ENCODE results near the gene ADD2.
"Not testable (repeated sequence)": the region's sequence is repeated elsewhere in the genome, so short reads cannot be mapped to it uniquely, and the experiment has no call there.

The ADD2 gene

GRCh38 chr2:70664525-70664924, 103.5 kb downstream of the ADD2 start:
- no peak for DNase-seq

GRCh38 chr2:70663411-70663810, 104.6 kb downstream of the ADD2 start:
- DNase-seq = no peak

- DNase-seq = no peak
Measured at GRCh38 chr2:70659551-70659950, 108.4 kb downstream of the ADD2 start.

- no peak for DNase-seq
Measured at GRCh38 chr2:70658476-70658875, 109.5 kb downstream of the ADD2 start.

- DNase-seq = no peak
Measured at GRCh38 chr2:70657246-70657645, 110.8 kb downstream of the ADD2 start.

GRCh38 chr2:70656421-70657010, 111.5 kb downstream of the ADD2 start:
- DNase-seq = no peak

- no peak for DNase-seq
Measured at GRCh38 chr2:70655786-70656185, 112.2 kb downstream of the ADD2 start.

- not testable (repeated sequence) for DNase-seq
Measured at GRCh38 chr2:70655211-70655610, 112.8 kb downstream of the ADD2 start.

- no peak for DNase-seq
Measured at GRCh38 chr2:70651727-70652126, 116.3 kb downstream of the ADD2 start.

- DNase-seq = no peak
Measured at GRCh38 chr2:70651014-70651413, 117.0 kb downstream of the ADD2 start.

GRCh38 chr2:70648961-70649360, 119.0 kb downstream of the ADD2 start:
- no peak for DNase-seq

GRCh38 chr2:70647873-70648481, 120.0 kb downstream of the ADD2 start:
- peak; percentile 67 for DNase-seq

GRCh38 chr2:70646420-70646818, 121.6 kb downstream of the ADD2 start:
- no peak for DNase-seq

GRCh38 chr2:70645733-70646419, 122.1 kb downstream of the ADD2 start:
- DNase-seq = no peak

GRCh38 chr2:70643715-70644114, 124.3 kb downstream of the ADD2 start:
- DNase-seq = no peak

GRCh38 chr2:70641263-70641784, 126.7 kb downstream of the ADD2 start:
- DNase-seq = no peak

GRCh38 chr2:70639841-70640436, 128.1 kb downstream of the ADD2 start:
- DNase-seq = no peak

GRCh38 chr2:70638561-70638960, 129.4 kb downstream of the ADD2 start:
- no peak for DNase-seq

GRCh38 chr2:70633508-70633907, 134.5 kb downstream of the ADD2 start:
- DNase-seq = no peak

- no peak for DNase-seq
Measured at GRCh38 chr2:70632966-70633365, 135.0 kb downstream of the ADD2 start.

GRCh38 chr2:70632388-70632787, 135.6 kb downstream of the ADD2 start:
- DNase-seq = no peak

GRCh38 chr2:70630761-70631160, 137.2 kb downstream of the ADD2 start:
- no peak for DNase-seq

GRCh38 chr2:70627211-70627898, 140.6 kb downstream of the ADD2 start:
- DNase-seq = no peak
